Measurements from ENCODE around the gene ARL14EPL. TPM values are rescaled to one million over a fixed set of nuclear protein-coding genes. Genes with fewer than 3 reads are reported as not detected.
"Not testable (repeated sequence)": the region's sequence is repeated elsewhere in the genome, so short reads cannot be mapped to it uniquely, and the experiment has no call there.

Gene ARL14EPL
- total and polyA plus RNA-seq, 9 donors = 0.88 TPM; not detected in 8

- intact Hi-C loops (cut with DNase I) = no loop called here
- Histone ChIP-seq H3K27me3 (no peaks in the 10 kb centered on the region), H3K27ac (no peak overlapping the region), H3K36me3 (no peaks in the 10 kb centered on the region), H3K9me3 (no peaks in the 10 kb centered on the region), H3K4me3 (no peak overlapping the region), H3K4me1 (ENCODE audit: insufficient read depth) (peaks cover 1% of the 10 kb centered on the region)
- TF ChIP-seq EP300 (IDR thresholded peaks at IDR 0.05) = no peak
- no peak for TF ChIP-seq CTCF (IDR thresholded peaks at IDR 0.05)
- TF ChIP-seq POLR2A (IDR thresholded peaks at IDR 0.05) = no peak
- WGBS, 3 donors = 0 to 52% (median 1%) methylated on average over 1 of the region's 1 CpG
- no peak for DNase-seq
Observed at GRCh38 chr5:116091416-116091815, 59.1 kb downstream of the ARL14EPL start.

- no peaks in the 10 kb centered on the region for H3K27me3 ChIP-seq
- TF ChIP-seq POLR2A (IDR thresholded peaks at IDR 0.05) (no peak), CTCF (IDR thresholded peaks at IDR 0.05) (no peak), EP300 (IDR thresholded peaks at IDR 0.05) (no peak)
- H3K36me3 ChIP-seq = no peaks in the 10 kb centered on the region
- no peaks in the 10 kb centered on the region for H3K9me3 ChIP-seq
- no peak for DNase-seq
- no peaks in the 10 kb centered on the region for H3K4me1 ChIP-seq (ENCODE audit: insufficient read depth)
- WGBS, 3 donors = 88 to 95% (median 93%) methylated on average over 4 of the region's 4 CpGs
- no peak overlapping the region for H3K27ac ChIP-seq
- no peak overlapping the region for H3K4me3 ChIP-seq
- intact Hi-C loops (cut with DNase I) = no loop called here
Observed at GRCh38 chr5:116097301-116097700, 65.0 kb downstream of the ARL14EPL start.

GRCh38 chr5:116098998-116099397 lies 66.7 kb downstream of the ARL14EPL start:
- no peak overlapping the region for H3K27ac ChIP-seq
- no peak for TF ChIP-seq POLR2A (IDR thresholded peaks at IDR 0.05)
- no peak for TF ChIP-seq CTCF (IDR thresholded peaks at IDR 0.05)
- no peak for TF ChIP-seq EP300 (IDR thresholded peaks at IDR 0.05)
- no peak for DNase-seq
- no peaks in the 10 kb centered on the region for H3K27me3 ChIP-seq
- intact Hi-C loops (cut with DNase I) = no loop called here
- no peak overlapping the region for H3K4me3 ChIP-seq
- no peaks in the 10 kb centered on the region for H3K4me1 ChIP-seq (ENCODE audit: insufficient read depth)
- H3K9me3 ChIP-seq = no peaks in the 10 kb centered on the region
- WGBS, 3 donors = 95 to 96% (median 96%) methylated on average over 2 of the region's 2 CpGs
- no peaks in the 10 kb centered on the region for H3K36me3 ChIP-seq

GRCh38 chr5:116104941-116105340 lies 72.7 kb downstream of the ARL14EPL start:
- DNase-seq; intact Hi-C loops (cut with DNase I); H3K9me3 ChIP-seq; H3K27ac ChIP-seq; H3K4me1 ChIP-seq (ENCODE audit: insufficient read depth); H3K4me3 ChIP-seq; H3K36me3 ChIP-seq; H3K27me3 ChIP-seq: not testable (repeated sequence)
- 95 to 97% (median 96%) methylated on average over 2 of the region's 2 CpGs for WGBS, 3 donors

Other genes with a start within 250 kb of the ARL14EPL start
- 10 to 100 TPM in 6 of 7 donors, 1 to 10 TPM in 1; 9.2 to 36.7 (median 16.6) TPM for gene CDO1, start 215.8 kb upstream of the ARL14EPL start, total RNA-seq
- 10 to 100 TPM; 12.7 to 27.3 TPM for gene CDO1, start 215.8 kb upstream of the ARL14EPL start, polyA plus RNA-seq
- gene ATG12, start 190.9 kb upstream of the ARL14EPL start, total RNA-seq = 10 to 100 TPM; 29.4 to 49.4 (median 33.8) TPM
- gene ATG12, start 190.9 kb upstream of the ARL14EPL start, polyA plus RNA-seq = 10 to 100 TPM; 32.4 to 39.2 TPM
- gene AP3S1, start 190.5 kb upstream of the ARL14EPL start, total RNA-seq = 10 to 100 TPM; 49.6 to 97.3 (median 83.7) TPM
- 100 to 1,000 TPM in 1 of 2 donors, 10 to 100 TPM in 1; 87.2 to 176 TPM for gene AP3S1, start 190.5 kb upstream of the ARL14EPL start, polyA plus RNA-seq
- 1 to 10 TPM in 6 of 7 donors, under 1 TPM in 1; 0.53 to 5.6 (median 1.4) TPM for gene LVRN, start 70.0 kb upstream of the ARL14EPL start, total RNA-seq
- 1 to 10 TPM; 1.6 to 2.7 TPM for gene LVRN, start 70.0 kb upstream of the ARL14EPL start, polyA plus RNA-seq
- gene COMMD10, start 52.6 kb downstream of the ARL14EPL start, total RNA-seq = 10 to 100 TPM; 24.1 to 45.9 (median 26.5) TPM
- gene COMMD10, start 52.6 kb downstream of the ARL14EPL start, polyA plus RNA-seq = 10 to 100 TPM; 19.6 to 24.5 TPM